H9 (cell line): Measurements from ENCODE around the gene TTLL9. TPM values are rescaled to one million over a fixed set of nuclear protein-coding genes. Genes with fewer than 3 reads are reported as not detected.
A peak's percentile ranks its signal among the peaks of the same experiment; 100 is the strongest.

Source experiments
- DNase-seq: peaks from one replicate; pipeline ENCODE4 v3.0.0-alpha.2; 2017
- H2AFZ ChIP-seq: one replicate; pipeline ENCODE4 v1.6.1; 2013; ENCODE audit warnings: mild to moderate bottlenecking, low read length, control low read depth, moderate library complexity
- H2AK5ac ChIP-seq: 2 replicates; pipeline ENCODE4 v1.6.1; 2013; ENCODE audit warnings: low read length, control low read depth, mixed read lengths; ENCODE audit not compliant: insufficient read length
- H2BK120ac ChIP-seq: one replicate; pipeline ENCODE4 v1.6.1; 2013; ENCODE audit warnings: low read depth, mild to moderate bottlenecking, low read length, control low read depth, inconsistent platforms; ENCODE audit not compliant: poor library complexity, severe bottlenecking
- H2BK12ac ChIP-seq: 2 replicates; pipeline ENCODE4 v1.6.1; 2013; ENCODE audit warnings: low read length, control low read depth, mixed read lengths, low read depth; ENCODE audit not compliant: insufficient read length
- H2BK15ac ChIP-seq: 2 replicates; pipeline ENCODE4 v1.6.1; 2013; ENCODE audit warnings: low read depth, low read length, control low read depth
- H2BK20ac ChIP-seq: one replicate; pipeline ENCODE4 v1.6.1; 2013; ENCODE audit warnings: low read depth, mild to moderate bottlenecking, low read length, control low read depth, inconsistent platforms; ENCODE audit not compliant: poor library complexity, severe bottlenecking
- H2BK5ac ChIP-seq: 2 replicates; pipeline ENCODE4 v1.6.1; 2013; ENCODE audit warnings: low read length, control low read depth, mixed read lengths; ENCODE audit not compliant: insufficient read length
- H3K14ac ChIP-seq: 2 replicates; pipeline ENCODE4 v1.6.1; 2013; ENCODE audit warnings: low read length, control low read depth; ENCODE audit not compliant: insufficient read depth
- H3K18ac ChIP-seq: 2 replicates; pipeline ENCODE4 v1.6.1; 2013; ENCODE audit warnings: low read depth, mild to moderate bottlenecking, mixed read lengths, low read length, control low read depth; ENCODE audit not compliant: insufficient read length
- H3K23ac ChIP-seq: 2 replicates; pipeline ENCODE4 v1.6.1; 2013; ENCODE audit warnings: low read length, control low read depth, mixed read lengths, low read depth; ENCODE audit not compliant: insufficient read length
- H3K23me2 ChIP-seq: 2 replicates; pipeline ENCODE4 v1.6.1; 2013; ENCODE audit warnings: low read depth, mild to moderate bottlenecking, mixed read lengths, low read length, control low read depth; ENCODE audit not compliant: insufficient read length, poor library complexity, severe bottlenecking
- H3K27ac ChIP-seq: 2 replicates; pipeline ENCODE4 v1.5.1; 2013; ENCODE audit warnings: low read length, control low read depth, mixed read lengths, low read depth; ENCODE audit not compliant: insufficient read length
- H3K27me3 ChIP-seq: 2 replicates; pipeline ENCODE4 v1.6.1; 2013; ENCODE audit warnings: low read length, control low read depth, inconsistent platforms; ENCODE audit not compliant: insufficient read depth
- H3K4ac ChIP-seq: 2 replicates; pipeline ENCODE4 v1.6.1; 2013; ENCODE audit warnings: low read depth, mild to moderate bottlenecking, control low read depth, inconsistent platforms, low read length, moderate library complexity
- H3K4me1 ChIP-seq: 2 replicates; pipeline ENCODE4 v1.6.1; 2013; ENCODE audit warnings: low read length, control low read depth, inconsistent platforms; ENCODE audit not compliant: insufficient read depth
- H3K4me2 ChIP-seq: 2 replicates; pipeline ENCODE4 v1.6.1; 2013; ENCODE audit warnings: low read length, control low read depth, mixed read lengths; ENCODE audit not compliant: insufficient read length, insufficient read depth
- H3K56ac ChIP-seq: 2 replicates; pipeline ENCODE4 v1.6.1; 2013; ENCODE audit warnings: low read depth, mild to moderate bottlenecking, mixed read lengths, low read length, control low read depth; ENCODE audit not compliant: insufficient read length
- H3K79me1 ChIP-seq: 2 replicates; pipeline ENCODE4 v1.6.1; 2013; ENCODE audit warnings: low read depth, mild to moderate bottlenecking, moderate library complexity, low read length, control low read depth, inconsistent platforms; ENCODE audit not compliant: insufficient read depth, poor library complexity, severe bottlenecking
- H3K79me2 ChIP-seq: 2 replicates; pipeline ENCODE4 v1.6.1; 2013; ENCODE audit warnings: low read length, control low read depth, inconsistent platforms; ENCODE audit not compliant: insufficient read depth
- H3K9ac ChIP-seq: 2 replicates; pipeline ENCODE4 v1.6.1; 2013; ENCODE audit warnings: low read length, control low read depth, mixed read lengths; ENCODE audit not compliant: insufficient read length; ENCODE audit errors: extremely low read depth
- H3K9me3 ChIP-seq: one replicate; pipeline ENCODE4 v1.6.1; 2013; ENCODE audit warnings: low read depth, low read length, inconsistent platforms; ENCODE audit not compliant: control insufficient read depth
- H3T11ph ChIP-seq: one replicate; pipeline ENCODE4 v1.6.1; 2013; ENCODE audit warnings: mild to moderate bottlenecking, low read length, control low read depth, inconsistent platforms
- H4K20me1 ChIP-seq: one replicate; pipeline ENCODE4 v1.6.1; 2013; ENCODE audit not compliant: control insufficient read depth, insufficient read length, insufficient read depth
- H4K5ac ChIP-seq: 2 replicates; pipeline ENCODE4 v1.6.1; 2013; ENCODE audit warnings: low read depth, mild to moderate bottlenecking, mixed read lengths, low read length, control low read depth; ENCODE audit not compliant: insufficient read length
- H4K8ac ChIP-seq: replicated peaks from 2 replicates; pipeline ENCODE4 v1.6.1; 2013; ENCODE audit warnings: low read length, control low read depth, mixed read lengths, low read depth; ENCODE audit not compliant: insufficient read length
- H4K91ac ChIP-seq: 2 replicates; pipeline ENCODE4 v1.6.1; 2013; ENCODE audit warnings: low read depth, mild to moderate bottlenecking, moderate library complexity, mixed read lengths, low read length, control low read depth; ENCODE audit not compliant: insufficient read length
- H3K27ac Mint-ChIP-seq, 3 experiments: 2 replicates in 2 of 3; 3 replicates in 1 of 3; pipeline ENCODE4 v1.8.0; 2020 to 2021; ENCODE audit warnings: mixed read lengths in 3 of 3, mild to moderate bottlenecking in 1 of 3, moderate library complexity in 1 of 3
- H3K27me3 Mint-ChIP-seq: 2 replicates; pipeline ENCODE4 v1.8.0; 2021; ENCODE audit warnings: low read depth, mild to moderate bottlenecking, moderate library complexity, mixed read lengths
- H3K36me3 Mint-ChIP-seq, 3 experiments: 2 replicates in 2 of 3; 3 replicates in 1 of 3; pipeline ENCODE4 v1.8.0; 2020 to 2021; ENCODE audit warnings: low read depth in 3 of 3, mixed read lengths in 3 of 3; ENCODE audit not compliant: insufficient read depth in 1 of 3
- H3K4me1 Mint-ChIP-seq, 2 experiments: 2 replicates each; pipeline ENCODE4 v1.8.0; 2020; ENCODE audit warnings: mixed read lengths in 2 of 2
- H3K4me3 Mint-ChIP-seq, 2 experiments: 2 replicates in 1 of 2; 3 replicates in 1 of 2; pipeline ENCODE4 v1.8.0; 2020 to 2021; ENCODE audit warnings: mild to moderate bottlenecking in 2 of 2, mixed read lengths in 2 of 2, moderate library complexity in 1 of 2
- H3K9me3 Mint-ChIP-seq, 2 experiments: 2 replicates in 1 of 2; 3 replicates in 1 of 2; pipeline ENCODE4 v1.8.0; 2020; ENCODE audit warnings: mild to moderate bottlenecking in 2 of 2, mixed read lengths in 2 of 2, moderate library complexity in 1 of 2
- CTCF ChIP-seq: fragments of 200-600 bp; sonication (generic); conservative IDR thresholded peaks from 3 replicates; pipeline ENCODE4 v1.8.0; 2021; ENCODE audit warnings: antibody characterized with exemption, mild to moderate bottlenecking
- WGBS: extraction: QIAGEN DNeasy Blood & Tissue Kit; methylation state at CpG from one replicate; pipeline ENCODE4 v1.1.7; 2013; ENCODE audit warnings: missing lambda C conversion rate, low lambda C conversion rate, mixed read lengths; ENCODE audit not compliant: insufficient read length; ENCODE audit errors: extremely low coverage; 5-methylcytosine and 5-hydroxymethylcytosine counted together
- total RNA-seq: library from RNA; stranded (reverse); gene quantifications from 2 replicates; pipeline ENCODE4 v1.2.1, GENCODE V29; 2021

The TTLL9 gene
- total RNA-seq, 1 experiment from 2014 or later, result 0.20 TPM

DNA sequence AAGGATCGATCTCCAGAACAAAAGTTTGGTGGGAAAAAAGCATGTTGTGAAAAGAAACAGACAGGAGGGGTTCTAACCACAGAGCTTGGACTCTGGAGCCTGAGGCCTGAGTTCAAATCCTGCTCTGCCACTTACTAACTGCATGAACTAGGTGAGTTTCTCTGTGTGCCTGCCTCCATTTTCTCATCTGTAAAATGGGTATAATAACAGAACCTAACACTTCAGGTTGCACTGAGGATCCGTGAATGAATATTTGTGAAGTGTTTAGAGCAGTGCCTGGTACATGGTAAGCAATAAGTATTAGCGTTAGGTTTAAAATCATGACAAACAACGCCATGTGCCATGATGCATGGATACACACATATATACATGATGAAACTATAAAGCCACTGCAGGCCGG lies 36.6 kb downstream of the TTLL9 start:
- Histone ChIP-seq H2BK20ac (no peak overlapping the region), H3T11ph (no peak overlapping the region), H4K91ac (no peak overlapping the region), H2BK5ac (no peak overlapping the region), H3K4me1 (no peaks in the 10 kb centered on the region; the same call in 1 of the 2 replicates), H3K9me3 (no peaks in the 10 kb centered on the region), H4K8ac (no peak overlapping the region), H4K20me1 (no peaks in the 10 kb centered on the region), H3K4me2 (no peak overlapping the region), H3K27me3 (no peaks in the 10 kb centered on the region), H3K23me2 (no peaks in the 10 kb centered on the region), H3K27ac (no peak overlapping the region), H3K9ac (no peak overlapping the region), H2BK12ac (no peak overlapping the region), H3K79me1 (no peaks in the 10 kb centered on the region), H3K14ac (no peak overlapping the region), H4K5ac (no peak overlapping the region), H3K4ac (no peak overlapping the region; the same call in 1 of the 2 replicates), H3K23ac (no peak overlapping the region), H2BK120ac (no peak overlapping the region), H3K18ac (peak overlapping the region; percentile 8), H3K79me2 (no peaks in the 10 kb centered on the region), H3K56ac (no peak overlapping the region), H2BK15ac (no peak overlapping the region), H2AFZ (no peak overlapping the region), H2AK5ac (no peak overlapping the region)
- Mint-ChIP-seq H3K4me3 (no peak overlapping the region), H3K27me3 (0 out of 2 replicates have a peak, but pooled peaks cover 3% of the 10 kb centered on the region), H3K27ac (peak overlapping the region in 1 of 3 experiments; percentile 97; a peak in 1 of 7 replicates), H3K36me3 (no peaks in the 10 kb centered on the region; a peak in 1 of 7 replicates), H3K9me3 (no peaks in the 10 kb centered on the region; a peak in 1 of 5 replicates), H3K4me1 (peaks cover 53 to 61% of the 10 kb centered on the region in 2 experiments)
- TF ChIP-seq CTCF, result no peak
- DNase-seq, result no peak
- no CpG with 5 or more reads among the region's 5 CpGs for WGBS
